ENCODE measurements around the gene ZNF587B. TPM values are rescaled to one million over a fixed set of nuclear protein-coding genes. Genes with fewer than 3 reads are reported as not detected.
A peak's percentile ranks its signal among the peaks of the same experiment; 100 is the strongest.

The ZNF587B gene
- total RNA-seq, 1 donor from 2014 or later, result 17.9 TPM

- Mint-ChIP-seq H3K9me3 (ENCODE audit: unreplicated experiment) (peaks cover 4% of the 10 kb centered on the region), H3K27ac (ENCODE audit: unreplicated experiment) (peak overlapping the region; percentile 97)
- no peak overlapping the region for H3K27ac ChIP-seq (ENCODE audit: low read depth, low read length)
Measured at GRCh38 chr19:57887195-57887941, 57.3 kb downstream of the ZNF587B start.

DNA sequence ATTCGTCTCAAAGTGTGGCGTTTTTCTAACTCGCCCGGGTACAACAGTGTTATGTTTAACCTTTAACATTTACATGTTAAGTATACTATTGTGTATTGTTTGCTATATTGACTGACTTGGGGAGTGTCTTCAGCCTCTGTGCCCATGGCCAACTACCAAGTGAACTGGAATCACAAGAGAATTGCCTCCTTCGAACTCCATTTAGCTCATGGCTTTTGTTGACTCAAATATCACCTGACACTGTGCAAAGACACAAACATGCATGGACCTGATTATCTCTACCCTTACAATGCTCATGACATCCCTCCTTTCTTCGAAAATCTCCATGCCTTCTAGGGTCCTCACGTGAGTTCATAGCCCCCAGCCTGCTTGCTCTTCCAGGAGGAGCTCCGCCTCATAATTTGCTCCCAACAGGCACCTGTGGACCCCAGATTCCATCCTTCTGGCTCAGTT lies 58.0 kb downstream of the ZNF587B start:
- H3K27me3 ChIP-seq (ENCODE audit: insufficient read depth, low read length), result no peaks in the 10 kb centered on the region
- H3K79me2 ChIP-seq (ENCODE audit: insufficient read depth, low read length), result peaks cover 44% of the 10 kb centered on the region
- peak overlapping the region; percentile 83 for H3K4me3 ChIP-seq (ENCODE audit: insufficient read depth, low read depth, low read length)
- Mint-ChIP-seq H3K36me3 (ENCODE audit: low read depth, unreplicated experiment) (peaks cover 14% of the 10 kb centered on the region), H3K4me1 (ENCODE audit: low read depth, unreplicated experiment) (peaks cover 41% of the 10 kb centered on the region), H3K27me3 (ENCODE audit: low read depth, unreplicated experiment) (no peaks in the 10 kb centered on the region), H3K9me3 (ENCODE audit: unreplicated experiment) (peaks cover 4% of the 10 kb centered on the region), H3K4me3 (ENCODE audit: unreplicated experiment) (peak overlapping the region; percentile 97), H3K27ac (ENCODE audit: unreplicated experiment) (peak overlapping the region; percentile 97)
- DNase-seq (ENCODE audit: low read depth), result no peak
- no peak for FAIRE-seq
- peak overlapping the region; percentile 82 for H3K9ac ChIP-seq (ENCODE audit: low read length)
- H4K20me1 ChIP-seq (ENCODE audit: insufficient read depth, low read length), result no peaks in the 10 kb centered on the region
- peak overlapping the region; percentile 94 for H2AFZ ChIP-seq (ENCODE audit: low read depth, low read length)
- no peaks in the 10 kb centered on the region for H3K36me3 ChIP-seq (ENCODE audit: insufficient read depth, low read length)
- peaks cover 5% of the 10 kb centered on the region for H3K4me1 ChIP-seq (ENCODE audit: insufficient read depth, low read length)
- H3K4me2 ChIP-seq (ENCODE audit: low read length), result peak overlapping the region; percentile 91
- H3K9me3 ChIP-seq (ENCODE audit: insufficient read depth, low read depth, low read length), result no peaks in the 10 kb centered on the region
- H3K27ac ChIP-seq (ENCODE audit: low read depth, low read length), result peak overlapping the region; percentile 56
- no peak for TF ChIP-seq EZH2 (IDR thresholded peaks at IDR 0.05; ENCODE audit: insufficient read depth, low read length)
- no peak for TF ChIP-seq CTCF (IDR thresholded peaks at IDR 0.05; ENCODE audit: insufficient read depth, low read depth, low read length)

More at GRCh38 chr19:57887195-57887941, 57.3 kb downstream of the ZNF587B start:
- H3K4me3 ChIP-seq (ENCODE audit: insufficient read depth, low read depth, low read length), result peak overlapping the region; percentile 83
- H4K20me1 ChIP-seq (ENCODE audit: insufficient read depth, low read length), result no peaks in the 10 kb centered on the region
- Mint-ChIP-seq H3K36me3 (ENCODE audit: low read depth, unreplicated experiment) (peaks cover 18% of the 10 kb centered on the region), H3K4me3 (ENCODE audit: unreplicated experiment) (peak overlapping the region; percentile 97), H3K27me3 (ENCODE audit: low read depth, unreplicated experiment) (no peaks in the 10 kb centered on the region), H3K4me1 (ENCODE audit: low read depth, unreplicated experiment) (peaks cover 36% of the 10 kb centered on the region)
- no peaks in the 10 kb centered on the region for H3K36me3 ChIP-seq (ENCODE audit: insufficient read depth, low read length)
- peak overlapping the region; percentile 91 for H3K4me2 ChIP-seq (ENCODE audit: low read length)
- DNase-seq (ENCODE audit: low read depth), result peak; percentile 59
- FAIRE-seq, result no peak
- peaks cover 44% of the 10 kb centered on the region for H3K79me2 ChIP-seq (ENCODE audit: insufficient read depth, low read length)
- no peaks in the 10 kb centered on the region for H3K9me3 ChIP-seq (ENCODE audit: insufficient read depth, low read depth, low read length)
- H2AFZ ChIP-seq (ENCODE audit: low read depth, low read length), result no peak overlapping the region
- peak overlapping the region; percentile 82 for H3K9ac ChIP-seq (ENCODE audit: low read length)
- no peak for TF ChIP-seq CTCF (IDR thresholded peaks at IDR 0.05; ENCODE audit: insufficient read depth, low read depth, low read length)
- no peak for TF ChIP-seq EZH2 (IDR thresholded peaks at IDR 0.05; ENCODE audit: insufficient read depth, low read length)
- H3K4me1 ChIP-seq (ENCODE audit: insufficient read depth, low read length), result peaks cover 5% of the 10 kb centered on the region
- no peaks in the 10 kb centered on the region for H3K27me3 ChIP-seq (ENCODE audit: insufficient read depth, low read length)

All from astrocyte (in vitro differentiated cells and primary cell).